Measurements from ENCODE around the gene UBE2M.

UBE2M gene

GRCh38 chr19:58569191-58569942 is 11.0 kb upstream of the UBE2M start:
- no peak for DNase-seq (ENCODE audit: low read depth)
- TF ChIP-seq, protein P1, sequence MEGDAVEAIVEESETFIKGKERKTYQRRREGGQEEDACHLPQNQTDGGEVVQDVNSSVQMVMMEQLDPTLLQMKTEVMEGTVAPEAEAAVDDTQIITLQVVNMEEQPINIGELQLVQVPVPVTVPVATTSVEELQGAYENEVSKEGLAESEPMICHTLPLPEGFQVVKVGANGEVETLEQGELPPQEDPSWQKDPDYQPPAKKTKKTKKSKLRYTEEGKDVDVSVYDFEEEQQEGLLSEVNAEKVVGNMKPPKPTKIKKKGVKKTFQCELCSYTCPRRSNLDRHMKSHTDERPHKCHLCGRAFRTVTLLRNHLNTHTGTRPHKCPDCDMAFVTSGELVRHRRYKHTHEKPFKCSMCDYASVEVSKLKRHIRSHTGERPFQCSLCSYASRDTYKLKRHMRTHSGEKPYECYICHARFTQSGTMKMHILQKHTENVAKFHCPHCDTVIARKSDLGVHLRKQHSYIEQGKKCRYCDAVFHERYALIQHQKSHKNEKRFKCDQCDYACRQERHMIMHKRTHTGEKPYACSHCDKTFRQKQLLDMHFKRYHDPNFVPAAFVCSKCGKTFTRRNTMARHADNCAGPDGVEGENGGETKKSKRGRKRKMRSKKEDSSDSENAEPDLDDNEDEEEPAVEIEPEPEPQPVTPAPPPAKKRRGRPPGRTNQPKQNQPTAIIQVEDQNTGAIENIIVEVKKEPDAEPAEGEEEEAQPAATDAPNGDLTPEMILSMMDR (conservative IDR thresholded peaks at IDR 0.05; ENCODE audit: control insufficient read depth, insufficient read depth, low read depth, low read length) = no peak
- no peak overlapping the region for H3K4me3 ChIP-seq (ENCODE audit: control insufficient read depth, low read depth, low read length)

- TF ChIP-seq, protein P1 (conservative IDR thresholded peaks at IDR 0.05; ENCODE audit: control insufficient read depth, insufficient read depth, low read depth, low read length) = no peak
- no peak for DNase-seq (ENCODE audit: low read depth)
- H3K4me3 ChIP-seq (ENCODE audit: control insufficient read depth, low read depth, low read length) = no peak overlapping the region
Measured at GRCh38 chr19:58568453-58569130, 10.2 kb upstream of the UBE2M start.

GRCh38 chr19:58566989-58567388 is 8.6 kb upstream of the UBE2M start:
- H3K4me3 ChIP-seq (ENCODE audit: control insufficient read depth, low read depth, low read length) = no peak overlapping the region
- TF ChIP-seq, protein P1 (conservative IDR thresholded peaks at IDR 0.05; ENCODE audit: control insufficient read depth, insufficient read depth, low read depth, low read length) = no peak
- no peak for DNase-seq (ENCODE audit: low read depth)

GRCh38 chr19:58563823-58564222 is 5.4 kb upstream of the UBE2M start:
- no peak for DNase-seq (ENCODE audit: low read depth)

DNA sequence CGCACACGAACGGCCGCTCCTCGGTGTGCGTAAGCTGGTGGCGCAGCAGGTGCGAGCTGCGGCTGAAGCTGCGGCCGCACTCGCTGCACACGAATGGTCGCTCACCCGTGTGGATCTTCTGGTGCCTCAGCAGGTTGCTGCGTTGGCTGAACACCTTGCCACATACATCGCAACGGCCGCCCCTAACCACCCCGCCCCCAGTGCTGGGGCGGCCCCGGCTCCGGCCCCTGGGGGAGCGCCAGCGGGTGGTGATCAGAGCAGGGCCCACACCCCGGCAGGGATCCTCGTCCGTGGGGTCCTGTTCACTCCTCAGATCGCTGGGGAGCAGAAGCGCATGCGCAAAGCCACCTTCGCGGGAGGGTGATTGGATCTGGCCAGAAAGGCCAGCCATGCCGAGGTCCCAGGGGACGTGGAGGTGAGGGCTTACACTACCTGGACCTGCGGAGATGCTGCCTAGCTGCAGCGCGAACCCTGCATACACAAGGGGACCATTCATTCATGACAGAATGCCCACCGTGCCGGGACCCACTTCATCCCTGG is 4.7 kb upstream of the UBE2M start:
- TF ChIP-seq, protein P1 (conservative IDR thresholded peaks at IDR 0.05; ENCODE audit: control insufficient read depth, insufficient read depth, low read depth, low read length) = no peak
- no peak for DNase-seq (ENCODE audit: low read depth)
- H3K4me3 ChIP-seq (ENCODE audit: control insufficient read depth, low read depth, low read length) = peak overlapping the region; percentile 10

More at GRCh38 chr19:58563823-58564222, 5.4 kb upstream of the UBE2M start:
- TF ChIP-seq, protein P1 (conservative IDR thresholded peaks at IDR 0.05; ENCODE audit: control insufficient read depth, insufficient read depth, low read depth, low read length) = no peak
- H3K4me3 ChIP-seq (ENCODE audit: control insufficient read depth, low read depth, low read length) = no peak overlapping the region

- TF ChIP-seq, protein P1 (conservative IDR thresholded peaks at IDR 0.05; ENCODE audit: control insufficient read depth, insufficient read depth, low read depth, low read length) = no peak
- H3K4me3 ChIP-seq (ENCODE audit: control insufficient read depth, low read depth, low read length) = peak overlapping the region; percentile 24
- DNase-seq (ENCODE audit: low read depth) = peak; percentile 41
Measured at GRCh38 chr19:58562122-58563033, 4.0 kb upstream of the UBE2M start.
